Fibroblast of pulmonary artery (primary cell): ENCODE data around the gene SRF.

Experiments used
- DNase-seq: peaks from one replicate; pipeline ENCODE4 v3.0.0-alpha.2; 2010; ENCODE audit warnings: low read depth
- H3K4me3 ChIP-seq: replicated peaks from 2 replicates; pipeline ENCODE4 v1.5.1; 2011; ENCODE audit warnings: low read depth, mild to moderate bottlenecking, control low read depth, low read length, moderate library complexity
- TF ChIP-seq, protein P1 (sequence below): IDR thresholded peaks from 2 replicates; pipeline ENCODE4 v1.5.1; 2011; ENCODE audit warnings: mild to moderate bottlenecking, control low read depth, low read length, inconsistent platforms; ENCODE audit errors: missing control alignments

The SRF gene

DNA sequence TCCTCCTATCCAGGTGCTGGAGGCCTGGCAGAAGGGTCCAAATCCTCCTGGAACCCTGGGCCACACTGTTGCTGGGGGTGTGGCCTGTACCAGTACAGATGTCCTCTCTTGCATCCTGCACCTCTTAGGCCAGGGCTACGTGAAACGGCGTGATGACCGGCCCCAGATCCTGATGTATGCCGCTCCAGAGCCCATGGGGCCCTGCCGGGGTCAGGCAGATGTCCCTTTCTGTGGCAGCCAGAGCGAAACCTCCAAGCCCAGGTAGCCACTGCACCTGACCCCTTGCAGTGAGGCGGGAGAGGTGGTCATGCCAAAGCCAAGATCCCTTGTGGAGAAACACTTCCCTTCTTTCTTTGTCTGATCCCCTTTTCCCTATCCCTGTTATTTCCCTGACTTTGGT is 44.0 kb downstream of the SRF start:
- H3K4me3 ChIP-seq = no peak overlapping the region
- DNase-seq = no peak
- TF ChIP-seq, protein P1, sequence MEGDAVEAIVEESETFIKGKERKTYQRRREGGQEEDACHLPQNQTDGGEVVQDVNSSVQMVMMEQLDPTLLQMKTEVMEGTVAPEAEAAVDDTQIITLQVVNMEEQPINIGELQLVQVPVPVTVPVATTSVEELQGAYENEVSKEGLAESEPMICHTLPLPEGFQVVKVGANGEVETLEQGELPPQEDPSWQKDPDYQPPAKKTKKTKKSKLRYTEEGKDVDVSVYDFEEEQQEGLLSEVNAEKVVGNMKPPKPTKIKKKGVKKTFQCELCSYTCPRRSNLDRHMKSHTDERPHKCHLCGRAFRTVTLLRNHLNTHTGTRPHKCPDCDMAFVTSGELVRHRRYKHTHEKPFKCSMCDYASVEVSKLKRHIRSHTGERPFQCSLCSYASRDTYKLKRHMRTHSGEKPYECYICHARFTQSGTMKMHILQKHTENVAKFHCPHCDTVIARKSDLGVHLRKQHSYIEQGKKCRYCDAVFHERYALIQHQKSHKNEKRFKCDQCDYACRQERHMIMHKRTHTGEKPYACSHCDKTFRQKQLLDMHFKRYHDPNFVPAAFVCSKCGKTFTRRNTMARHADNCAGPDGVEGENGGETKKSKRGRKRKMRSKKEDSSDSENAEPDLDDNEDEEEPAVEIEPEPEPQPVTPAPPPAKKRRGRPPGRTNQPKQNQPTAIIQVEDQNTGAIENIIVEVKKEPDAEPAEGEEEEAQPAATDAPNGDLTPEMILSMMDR = no peak

DNA sequence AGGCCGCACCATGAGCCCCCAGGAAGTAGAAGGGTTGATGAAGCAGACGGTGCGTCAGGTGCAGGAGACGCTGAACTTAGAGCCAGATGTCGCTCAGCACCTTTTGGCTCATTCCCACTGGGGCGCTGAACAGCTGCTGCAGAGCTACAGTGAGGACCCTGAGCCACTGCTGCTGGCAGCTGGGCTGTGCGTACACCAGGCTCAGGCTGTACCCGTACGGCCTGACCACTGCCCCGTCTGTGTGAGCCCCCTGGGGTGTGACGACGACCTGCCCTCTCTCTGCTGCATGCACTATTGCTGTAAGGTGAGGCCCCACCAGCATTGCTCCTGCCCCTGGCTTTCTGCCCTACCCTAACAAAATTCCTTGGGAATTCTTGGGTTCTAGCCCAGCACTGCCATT is 45.1 kb downstream of the SRF start:
- H3K4me3 ChIP-seq = no peak overlapping the region
- no peak for DNase-seq
- TF ChIP-seq, protein P1 = no peak

DNA sequence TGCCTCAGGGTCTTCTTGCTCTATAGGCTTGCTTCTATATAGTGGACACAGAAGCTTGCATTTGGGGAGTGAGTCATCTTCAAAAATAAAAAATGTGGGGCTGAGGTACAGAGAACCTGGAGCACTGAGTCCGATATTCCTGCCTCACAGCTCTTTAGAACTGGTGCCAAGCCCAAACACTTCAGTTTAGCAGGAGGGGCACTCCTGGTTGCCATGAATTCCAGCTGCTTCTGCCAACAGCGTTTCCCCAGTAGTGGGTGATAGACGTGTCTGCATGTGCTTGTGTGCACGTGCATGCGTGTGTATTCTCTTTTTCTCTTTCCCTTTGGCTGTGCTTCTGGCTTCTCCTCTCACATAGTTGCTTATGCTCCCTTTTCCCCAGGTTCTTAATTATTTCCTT is 46.3 kb downstream of the SRF start:
- TF ChIP-seq, protein P1 = no peak
- DNase-seq = no peak
- H3K4me3 ChIP-seq = no peak overlapping the region

DNA sequence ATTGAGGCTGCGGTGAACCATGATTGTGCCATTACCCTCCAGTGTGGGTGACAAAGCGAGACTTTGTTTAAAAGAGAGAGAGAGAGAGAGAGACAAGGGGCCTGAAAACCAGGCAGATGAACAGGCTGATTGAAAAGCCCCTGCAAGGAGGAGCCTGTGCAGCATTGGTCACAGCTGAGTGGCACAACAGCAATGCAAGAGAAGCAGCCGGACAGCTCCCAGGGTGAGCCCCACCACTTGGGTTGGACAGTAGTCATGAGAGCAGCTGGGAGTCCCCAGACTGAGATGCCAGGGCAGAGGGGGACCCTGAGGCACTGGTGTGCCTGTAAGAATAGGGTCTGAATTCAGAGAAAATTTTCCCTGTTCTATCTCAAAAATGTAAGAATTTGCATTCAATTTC is 48.0 kb downstream of the SRF start:
- DNase-seq = no peak
- no peak overlapping the region for H3K4me3 ChIP-seq
- TF ChIP-seq, protein P1 = no peak

DNA sequence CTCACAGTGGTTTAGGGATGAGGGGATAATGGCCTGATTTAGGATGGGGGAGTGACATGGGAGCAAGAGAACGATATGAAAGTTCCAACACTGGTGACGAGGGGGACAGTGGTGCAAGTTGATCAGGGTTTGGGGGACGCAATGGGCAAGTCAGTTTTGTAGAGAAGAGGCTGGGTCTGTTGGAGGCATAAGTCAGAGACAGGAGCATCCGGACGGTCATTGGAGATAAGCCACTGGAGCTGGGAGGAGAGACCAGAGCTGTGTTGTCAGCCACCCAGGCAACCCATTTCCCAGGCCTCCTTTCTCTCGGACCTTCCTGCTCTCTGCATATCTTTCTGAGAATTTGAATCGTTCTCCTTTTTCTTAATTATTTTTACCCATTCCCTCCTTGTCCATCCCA is 48.7 kb downstream of the SRF start:
- H3K4me3 ChIP-seq = no peak overlapping the region
- TF ChIP-seq, protein P1 = no peak
- no peak for DNase-seq

DNA sequence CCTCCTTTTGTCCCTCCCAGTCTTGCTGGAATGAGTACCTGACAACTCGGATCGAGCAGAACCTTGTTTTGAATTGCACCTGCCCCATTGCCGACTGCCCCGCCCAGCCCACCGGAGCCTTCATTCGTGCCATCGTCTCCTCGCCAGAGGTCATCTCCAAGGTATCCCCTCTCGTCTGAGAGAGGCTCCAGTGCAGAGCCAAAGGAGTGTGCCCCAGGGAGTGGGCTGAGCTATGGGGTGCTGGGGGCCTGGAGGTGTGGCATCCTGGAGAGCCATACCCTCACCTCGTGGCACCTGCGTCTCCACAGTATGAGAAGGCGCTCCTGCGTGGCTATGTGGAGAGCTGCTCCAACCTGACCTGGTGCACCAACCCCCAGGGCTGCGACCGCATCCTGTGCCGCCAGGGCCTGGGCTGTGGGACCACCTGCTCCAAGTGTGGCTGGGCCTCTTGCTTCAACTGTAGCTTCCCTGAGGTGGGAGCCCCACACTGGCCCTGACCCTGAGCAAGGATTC is 49.4 kb downstream of the SRF start:
- TF ChIP-seq, protein P1 = no peak
- no peak for DNase-seq
- no peak overlapping the region for H3K4me3 ChIP-seq

DNA sequence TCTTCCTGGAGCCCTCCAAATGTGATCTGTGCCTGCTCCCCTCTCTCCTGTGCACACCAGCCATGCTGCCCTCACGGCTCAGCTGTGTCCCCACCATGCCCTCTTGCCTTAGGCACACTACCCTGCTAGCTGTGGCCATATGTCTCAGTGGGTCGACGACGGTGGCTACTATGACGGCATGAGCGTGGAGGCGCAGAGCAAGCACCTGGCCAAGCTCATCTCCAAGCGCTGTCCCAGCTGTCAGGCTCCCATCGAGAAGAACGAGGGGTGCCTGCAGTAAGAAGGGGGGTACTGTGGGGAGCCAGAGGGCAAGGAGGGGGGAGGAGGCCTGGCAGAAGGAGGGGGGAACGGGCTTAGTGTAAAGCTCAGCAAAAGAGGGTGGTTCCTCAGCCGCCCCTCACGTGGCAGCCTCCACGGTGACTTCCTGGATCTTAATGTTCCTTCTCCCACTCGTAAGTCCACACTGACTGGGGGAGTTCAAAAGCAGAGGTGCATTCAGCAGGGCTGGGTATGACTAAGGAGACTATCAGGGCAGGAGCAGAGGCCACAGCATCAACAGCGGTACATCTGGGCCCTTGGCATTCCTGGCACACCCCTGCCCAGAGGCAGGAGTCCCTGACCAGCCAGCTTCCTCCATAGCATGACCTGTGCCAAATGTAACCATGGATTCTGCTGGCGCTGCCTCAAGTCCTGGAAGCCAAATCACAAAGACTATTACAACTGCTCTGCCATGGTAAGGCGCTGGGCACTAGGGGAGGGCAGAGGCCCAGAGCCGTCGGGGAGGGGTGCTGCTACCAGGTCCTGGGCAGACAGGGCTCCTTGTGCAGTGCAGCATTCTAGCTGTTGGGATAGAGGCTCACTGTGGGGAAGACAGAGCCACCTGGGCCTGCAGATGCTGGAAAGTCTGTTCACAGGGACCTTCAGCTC is 50.2 kb downstream of the SRF start:
- DNase-seq = no peak
- TF ChIP-seq, protein P1 = no peak
- H3K4me3 ChIP-seq = no peak overlapping the region
